ENCODE measurements around the gene ASAP2.
"Not testable (repeated sequence)": the region's sequence is repeated elsewhere in the genome, so short reads cannot be mapped to it uniquely, and the experiment has no call there.

The ASAP2 gene

DNA sequence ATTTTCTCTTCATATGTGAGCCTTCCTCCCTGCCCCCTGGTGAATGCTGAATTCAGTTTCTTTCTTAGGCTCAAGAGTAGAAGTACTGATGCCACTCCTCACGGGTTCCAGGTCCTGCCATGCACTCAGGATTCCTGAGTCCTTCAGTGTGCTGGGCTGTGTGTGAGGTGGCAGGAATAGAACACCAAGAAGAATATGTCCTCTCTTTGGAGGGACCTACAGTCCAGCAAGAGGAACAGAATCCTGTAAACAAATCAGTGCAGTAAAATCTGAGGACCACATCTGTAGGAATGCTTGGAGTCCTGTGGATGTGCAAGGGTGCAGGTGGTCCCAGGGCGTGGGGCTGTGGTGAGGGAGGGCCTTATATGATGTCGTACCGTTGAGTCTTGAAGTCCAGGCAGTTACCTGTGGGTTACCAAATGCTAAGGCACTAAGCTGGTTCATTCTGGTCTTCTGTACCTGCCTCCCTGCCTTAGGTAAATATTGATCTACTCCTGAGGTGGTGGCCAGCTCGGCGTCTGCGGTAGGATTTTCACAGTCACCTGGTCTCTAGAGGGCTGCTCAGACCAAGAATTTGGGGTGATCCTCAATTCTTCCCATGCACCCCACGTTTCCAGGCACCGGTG, 5.5 kb downstream of the ASAP2 start:
- Mint-ChIP-seq H3K4me3 (no peak overlapping the region), H3K9me3 (no peaks in the 10 kb centered on the region), H3K27ac (no peak overlapping the region), H3K4me1 (peaks cover 5% of the 10 kb centered on the region), H3K36me3 (no peaks in the 10 kb centered on the region), H3K27me3 (peaks cover 16% of the 10 kb centered on the region)
- no peak for ATAC-seq (ENCODE audit: low read depth)
- DNase-seq (ENCODE audit: low spot score in 2 of 2), result no peak

DNA sequence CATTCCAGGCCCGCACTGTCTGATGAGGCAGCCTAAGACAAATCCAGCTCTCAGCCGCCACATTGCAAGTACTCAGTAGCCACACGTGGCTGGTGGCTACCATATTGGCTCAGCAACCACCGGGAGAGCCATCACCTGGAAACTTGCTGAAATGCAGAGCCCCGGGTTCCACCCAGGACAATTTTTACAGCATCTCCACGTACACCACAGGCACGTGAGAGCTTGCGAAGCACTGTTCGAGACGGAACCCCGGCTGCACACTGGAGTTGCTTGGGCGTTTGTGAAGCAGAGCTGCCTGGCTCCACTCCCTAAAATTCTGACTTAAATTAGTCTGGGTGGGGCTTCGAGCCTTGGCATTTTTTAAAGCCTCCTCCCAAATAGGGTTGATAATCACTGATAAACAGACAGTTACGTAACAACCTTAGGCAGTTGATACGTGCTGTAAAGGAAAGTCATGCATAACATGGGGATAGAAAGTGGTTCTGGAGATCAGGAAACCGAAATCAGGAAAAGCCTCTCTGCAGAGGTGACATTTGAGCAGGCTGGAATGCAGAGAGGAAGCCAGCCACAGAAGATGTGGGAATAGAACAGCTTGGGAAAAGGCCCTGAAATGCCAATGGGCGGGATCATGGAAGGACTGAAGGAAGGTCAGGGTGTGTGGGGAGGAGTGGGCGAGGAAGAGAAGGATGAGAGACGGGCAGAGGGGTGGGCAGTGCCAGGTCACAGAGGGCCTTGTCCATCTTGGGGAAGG, 6.2 kb downstream of the ASAP2 start:
- Mint-ChIP-seq H3K4me1 (peaks cover 3% of the 10 kb centered on the region), H3K36me3 (no peaks in the 10 kb centered on the region), H3K9me3 (no peaks in the 10 kb centered on the region), H3K27ac (no peak overlapping the region), H3K4me3 (no peak overlapping the region), H3K27me3 (peaks cover 17% of the 10 kb centered on the region)
- ATAC-seq (ENCODE audit: low read depth), result no peak
- no peak for DNase-seq (ENCODE audit: low spot score in 2 of 2)

DNA sequence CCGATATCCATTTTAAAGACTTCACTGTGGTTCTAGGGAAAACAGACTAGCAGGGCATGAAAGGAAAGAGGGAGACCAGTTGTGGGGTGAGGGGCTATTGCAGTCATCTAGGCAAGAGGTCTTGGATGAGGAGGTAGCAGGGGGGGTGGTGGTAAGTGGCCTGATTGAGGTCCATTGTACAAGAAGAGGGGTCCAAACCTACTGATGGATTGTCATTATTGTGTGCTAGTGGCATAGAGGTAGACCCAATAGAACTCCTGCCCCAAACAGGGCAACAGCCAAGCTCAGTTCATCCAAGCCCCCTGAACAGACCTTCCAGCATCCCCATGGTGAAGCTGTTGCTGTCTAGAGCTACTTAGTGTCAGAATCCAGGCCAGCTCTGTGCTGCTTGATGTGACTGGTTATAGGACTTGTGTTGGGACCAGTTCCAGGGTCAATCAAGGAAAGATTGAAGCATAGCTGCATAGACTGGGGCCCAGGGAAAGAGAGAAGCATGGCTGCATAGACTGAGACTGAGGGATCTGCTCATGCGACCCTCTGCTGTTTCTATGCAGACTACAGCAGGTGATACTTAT, 7.0 kb downstream of the ASAP2 start:
- Mint-ChIP-seq H3K4me1 (no peaks in the 10 kb centered on the region), H3K4me3 (no peak overlapping the region), H3K9me3 (no peaks in the 10 kb centered on the region), H3K27me3 (peaks cover 17% of the 10 kb centered on the region), H3K36me3 (no peaks in the 10 kb centered on the region), H3K27ac (no peak overlapping the region)
- ATAC-seq (ENCODE audit: low read depth), result no peak
- no peak for DNase-seq (ENCODE audit: low spot score in 2 of 2)

DNA sequence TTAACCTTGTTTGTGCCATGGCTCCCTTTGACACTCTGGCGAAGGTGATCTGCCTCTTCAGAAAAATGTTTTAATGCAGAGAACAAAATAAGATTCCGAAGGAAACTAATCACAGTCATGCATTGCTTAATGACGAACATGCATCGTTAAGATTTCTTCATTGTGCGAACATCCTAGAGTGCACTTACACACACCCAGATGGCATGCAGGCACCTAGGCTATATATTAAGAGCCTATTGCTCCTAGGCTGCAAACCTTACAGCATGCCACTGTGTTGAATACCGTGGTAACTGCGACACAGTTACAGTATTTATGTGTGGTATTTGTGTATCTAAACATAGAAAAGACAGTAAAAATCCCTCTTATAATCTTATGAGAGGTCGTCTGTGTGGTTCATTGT, 8.3 kb downstream of the ASAP2 start:
- DNase-seq (ENCODE audit: low spot score in 2 of 2) (no peak), ATAC-seq (ENCODE audit: low read depth) (no peak)
- Mint-ChIP-seq H3K9me3 (no peaks in the 10 kb centered on the region), H3K36me3 (no peaks in the 10 kb centered on the region), H3K27ac (no peak overlapping the region), H3K4me1 (no peaks in the 10 kb centered on the region), H3K4me3 (no peak overlapping the region), H3K27me3 (peaks cover 17% of the 10 kb centered on the region)

DNA sequence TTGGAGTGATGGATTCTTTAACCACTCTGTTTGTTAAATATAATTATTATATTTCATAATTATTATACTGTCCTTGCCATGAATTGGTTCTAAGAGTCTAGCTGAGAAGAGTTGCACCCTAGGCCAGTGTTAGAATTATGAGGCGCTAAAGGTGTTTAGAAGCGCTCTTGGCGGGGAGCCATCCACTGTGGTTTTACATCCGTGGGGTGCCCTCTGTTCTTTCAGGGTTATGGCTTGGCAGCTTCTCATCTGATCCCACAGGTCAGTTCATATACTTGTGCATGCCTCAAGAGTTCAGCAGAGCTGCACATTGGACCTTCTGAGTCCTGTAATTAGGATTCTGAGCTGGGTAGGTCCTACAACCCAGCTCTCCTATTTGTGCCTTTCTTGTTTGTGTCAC, 9.1 kb downstream of the ASAP2 start:
- no peak for DNase-seq (ENCODE audit: low spot score in 2 of 2)
- Mint-ChIP-seq H3K4me3 (no peak overlapping the region), H3K27me3 (peaks cover 13% of the 10 kb centered on the region), H3K9me3 (no peaks in the 10 kb centered on the region), H3K27ac (no peak overlapping the region), H3K36me3 (no peaks in the 10 kb centered on the region), H3K4me1 (no peaks in the 10 kb centered on the region)
- no peak for ATAC-seq (ENCODE audit: low read depth)

DNA sequence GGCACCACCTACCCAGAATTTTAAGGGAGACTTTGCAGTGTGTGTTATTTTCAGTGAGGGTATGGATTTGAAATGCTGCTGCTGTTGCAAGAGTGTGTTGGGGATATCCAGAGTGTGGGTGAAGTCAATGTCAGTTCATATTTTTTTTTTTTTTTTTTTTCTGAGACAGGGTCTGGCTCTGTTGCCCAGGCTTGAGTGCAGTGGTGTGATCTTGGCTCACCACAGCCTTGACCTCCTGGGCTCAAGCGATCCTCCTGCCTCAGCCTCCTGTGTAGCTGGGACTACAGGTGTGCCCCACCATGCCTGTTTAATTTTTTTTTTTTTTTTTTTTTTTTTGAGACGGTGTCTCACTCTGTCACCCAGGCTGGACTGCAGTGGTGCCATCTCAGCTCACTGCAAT, 9.5 kb downstream of the ASAP2 start:
- ATAC-seq (ENCODE audit: low read depth); DNase-seq (ENCODE audit: low spot score in 2 of 2); H3K4me1 Mint-ChIP-seq; H3K36me3 Mint-ChIP-seq; H3K27ac Mint-ChIP-seq; H3K4me3 Mint-ChIP-seq; H3K9me3 Mint-ChIP-seq: not testable (repeated sequence)
- H3K27me3 Mint-ChIP-seq, result peaks cover 13% of the 10 kb centered on the region

DNA sequence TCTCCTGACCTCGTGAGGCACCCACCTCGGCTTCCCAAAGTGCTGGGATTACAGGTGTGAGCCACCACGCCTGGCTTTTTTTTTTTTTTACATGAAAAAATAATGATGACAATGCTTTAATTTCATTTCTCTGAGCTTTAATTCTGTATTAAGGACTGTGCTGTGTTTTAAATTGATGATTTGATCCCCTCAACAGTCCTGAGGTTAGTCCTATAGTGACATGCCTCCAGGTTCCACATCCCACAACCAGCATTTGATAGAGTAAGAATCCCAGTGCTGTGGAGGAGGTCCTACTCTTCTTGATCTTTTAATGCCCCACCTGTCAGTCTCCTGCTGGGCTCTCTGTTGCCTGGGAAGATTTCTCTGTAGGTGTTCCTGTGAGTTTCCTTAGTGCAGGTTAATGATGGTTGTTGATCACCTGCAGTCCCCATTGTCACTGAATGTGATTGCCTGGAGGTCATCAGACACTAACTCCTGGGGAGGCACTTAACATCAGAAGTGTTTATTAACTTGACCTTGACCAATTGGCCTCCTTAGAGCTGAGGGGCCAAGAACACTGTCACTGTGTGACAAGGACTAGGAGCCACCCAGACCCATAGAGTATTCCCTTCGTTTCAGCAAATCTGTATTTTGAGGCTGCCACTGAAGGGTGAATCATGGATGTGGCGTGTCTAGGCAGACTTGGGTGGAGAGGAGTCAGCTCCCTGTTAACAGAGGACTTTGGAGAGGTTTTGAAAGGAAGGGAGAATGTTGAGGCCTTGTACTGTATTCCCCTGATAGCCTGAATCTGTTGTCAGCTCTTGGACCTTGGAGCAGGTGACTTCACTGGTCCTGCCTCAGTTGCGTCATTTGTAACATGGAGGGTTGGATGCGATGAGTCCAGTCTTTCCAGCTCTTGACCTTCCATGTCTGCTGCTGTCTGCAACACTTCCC, 11.5 kb downstream of the ASAP2 start:
- Mint-ChIP-seq H3K9me3 (no peaks in the 10 kb centered on the region), H3K4me1 (no peaks in the 10 kb centered on the region), H3K27ac (no peak overlapping the region), H3K36me3 (no peaks in the 10 kb centered on the region), H3K27me3 (peaks cover 10% of the 10 kb centered on the region), H3K4me3 (no peak overlapping the region)
- no peak for DNase-seq (ENCODE audit: low spot score in 2 of 2)
- ATAC-seq (ENCODE audit: low read depth), result no peak

DNA sequence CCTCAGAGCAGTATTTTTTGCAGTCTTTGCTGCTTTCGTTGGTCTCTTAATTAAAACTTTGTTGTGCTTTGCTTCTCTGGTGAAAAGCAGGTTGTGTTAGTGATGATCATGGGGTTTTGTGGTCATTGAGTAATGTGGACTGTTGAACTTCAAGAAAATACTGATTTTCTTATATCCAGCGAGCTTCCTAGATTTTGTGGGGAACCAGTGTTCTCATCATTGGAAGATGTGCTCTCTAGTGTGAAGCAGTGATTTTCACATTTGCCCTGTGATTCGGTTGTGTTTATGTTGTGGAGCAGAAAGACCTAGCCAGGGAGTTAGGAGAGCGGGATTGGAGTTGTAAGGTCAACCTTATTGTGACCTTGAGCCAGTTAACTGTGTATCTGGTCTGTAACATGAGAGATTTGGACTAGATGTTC, 12.4 kb downstream of the ASAP2 start:
- no peak overlapping the region for H3K4me3 Mint-ChIP-seq
- DNase-seq (ENCODE audit: low spot score in 2 of 2) (no peak), ATAC-seq (ENCODE audit: low read depth) (no peak)
- H3K27ac Mint-ChIP-seq, result no peak overlapping the region
- no peaks in the 10 kb centered on the region for H3K9me3 Mint-ChIP-seq
- peaks cover 7% of the 10 kb centered on the region for H3K27me3 Mint-ChIP-seq
- no peaks in the 10 kb centered on the region for H3K4me1 Mint-ChIP-seq
- no peaks in the 10 kb centered on the region for H3K36me3 Mint-ChIP-seq

DNA sequence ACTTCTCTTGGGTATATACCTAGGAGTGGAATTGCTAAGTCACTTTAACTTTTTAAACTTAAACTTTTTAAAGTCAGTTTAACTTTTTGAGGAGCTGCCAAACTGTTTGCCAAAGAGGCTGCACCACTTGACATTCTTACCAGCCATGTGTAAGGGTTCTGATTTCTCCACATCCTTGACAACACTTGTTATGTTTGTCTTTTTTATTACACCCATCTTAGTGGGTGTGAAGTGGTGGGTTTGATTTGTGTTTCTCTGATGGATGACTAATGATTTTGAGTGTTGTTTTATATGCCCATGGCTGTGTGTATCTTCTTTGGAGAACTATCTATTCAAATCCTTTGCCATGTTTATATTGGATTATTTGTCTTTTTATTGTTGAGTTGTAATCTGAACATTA, 13.6 kb downstream of the ASAP2 start:
- no peaks in the 10 kb centered on the region for H3K36me3 Mint-ChIP-seq

DNA sequence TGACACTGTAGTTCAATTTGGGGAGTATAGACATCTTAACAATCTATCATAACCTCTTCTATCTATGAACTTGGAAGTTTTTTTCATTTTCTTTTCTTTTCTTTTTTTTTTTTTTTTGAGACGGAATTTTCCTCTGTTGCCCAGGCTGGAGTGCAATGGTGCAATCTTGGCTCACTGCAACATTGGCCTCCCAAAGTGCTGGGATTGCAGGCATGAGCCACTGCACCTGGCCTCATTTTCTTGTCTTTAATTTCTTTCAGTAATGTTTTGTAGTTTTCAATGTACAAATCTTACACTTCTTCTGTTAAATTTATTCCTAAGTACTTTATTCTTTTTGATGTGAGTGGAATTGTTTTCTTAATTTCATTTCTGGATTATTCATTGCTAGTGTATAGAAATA, 14.6 kb downstream of the ASAP2 start:
- Mint-ChIP-seq H3K4me3 (no peak overlapping the region), H3K9me3 (no peaks in the 10 kb centered on the region), H3K36me3 (no peaks in the 10 kb centered on the region), H3K27ac (no peak overlapping the region), H3K4me1 (no peaks in the 10 kb centered on the region), H3K27me3 (peaks cover 11% of the 10 kb centered on the region)
- ATAC-seq (ENCODE audit: low read depth) (no peak), DNase-seq (ENCODE audit: low spot score in 2 of 2) (no peak)

More for the DNA sequence above, 13.6 kb downstream of the ASAP2 start:
- H3K27ac Mint-ChIP-seq, result no peak overlapping the region
- no peak overlapping the region for H3K4me3 Mint-ChIP-seq
- ATAC-seq (ENCODE audit: low read depth) (no peak), DNase-seq (ENCODE audit: low spot score in 2 of 2) (no peak)
- H3K9me3 Mint-ChIP-seq, result no peaks in the 10 kb centered on the region
- H3K27me3 Mint-ChIP-seq, result peaks cover 7% of the 10 kb centered on the region
- H3K4me1 Mint-ChIP-seq, result no peaks in the 10 kb centered on the region

DNA sequence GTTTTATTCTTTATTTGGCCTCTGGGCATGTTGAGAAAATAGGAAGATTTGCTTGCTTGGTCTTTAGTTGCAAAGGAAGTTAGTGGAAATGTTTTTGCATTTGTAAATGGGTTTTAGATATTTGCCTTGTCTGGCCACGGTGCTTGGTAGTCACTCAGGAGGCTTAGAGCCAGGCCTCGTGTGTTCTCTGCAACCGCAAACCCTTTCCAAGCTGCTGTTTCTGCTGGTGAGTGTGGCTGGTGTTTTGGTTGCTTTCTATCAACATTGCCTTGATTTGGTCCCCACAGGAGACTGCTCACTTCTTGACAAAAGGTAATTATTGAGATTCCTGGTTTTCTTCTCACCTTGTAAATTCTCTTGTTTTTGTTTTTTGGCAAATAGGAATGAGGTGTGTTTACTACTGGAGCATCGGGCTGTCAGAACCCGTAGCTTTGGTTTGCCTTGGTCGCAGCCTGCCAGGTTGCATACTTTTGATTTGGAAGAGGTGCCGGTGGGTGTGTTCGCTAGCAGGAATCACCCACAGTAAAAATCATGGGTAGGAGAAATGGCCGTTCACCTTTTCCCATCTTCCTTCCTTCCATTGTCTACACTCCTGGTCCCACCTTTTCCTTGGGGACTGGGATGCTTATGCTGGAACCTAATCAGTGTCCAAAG, 15.8 kb downstream of the ASAP2 start:
- peaks cover 11% of the 10 kb centered on the region for H3K27me3 Mint-ChIP-seq
- H3K4me3 Mint-ChIP-seq, result no peak overlapping the region
- H3K4me1 Mint-ChIP-seq, result no peaks in the 10 kb centered on the region
- no peaks in the 10 kb centered on the region for H3K9me3 Mint-ChIP-seq
- ATAC-seq (ENCODE audit: low read depth), result no peak
- H3K27ac Mint-ChIP-seq, result no peak overlapping the region
- no peaks in the 10 kb centered on the region for H3K36me3 Mint-ChIP-seq
- no peak for DNase-seq (ENCODE audit: low spot score in 2 of 2)

DNA sequence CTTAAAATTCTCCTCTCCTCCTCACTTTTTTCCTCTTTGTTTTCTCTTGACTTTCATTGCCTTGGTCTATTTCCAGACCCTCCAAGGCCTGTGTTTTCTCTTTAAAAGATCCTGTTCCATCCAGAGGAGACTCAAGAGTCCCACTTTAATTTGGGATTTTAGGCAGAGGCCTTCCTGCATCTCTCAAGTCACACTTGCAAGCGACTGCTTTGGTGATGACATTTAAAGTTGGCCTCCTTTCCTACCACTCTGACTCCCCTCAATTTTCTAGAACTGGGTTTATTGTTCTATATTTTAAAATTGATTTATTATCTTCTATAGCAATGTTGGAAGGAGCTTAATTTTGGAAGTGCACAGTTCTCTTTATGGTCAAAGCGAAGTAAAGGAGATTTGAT, 16.3 kb downstream of the ASAP2 start:
- DNase-seq (ENCODE audit: low spot score in 2 of 2) (no peak), ATAC-seq (ENCODE audit: low read depth) (no peak)
- Mint-ChIP-seq H3K27ac (no peak overlapping the region), H3K36me3 (no peaks in the 10 kb centered on the region), H3K27me3 (peaks cover 10% of the 10 kb centered on the region), H3K4me1 (no peaks in the 10 kb centered on the region), H3K4me3 (no peak overlapping the region), H3K9me3 (no peaks in the 10 kb centered on the region)

DNA sequence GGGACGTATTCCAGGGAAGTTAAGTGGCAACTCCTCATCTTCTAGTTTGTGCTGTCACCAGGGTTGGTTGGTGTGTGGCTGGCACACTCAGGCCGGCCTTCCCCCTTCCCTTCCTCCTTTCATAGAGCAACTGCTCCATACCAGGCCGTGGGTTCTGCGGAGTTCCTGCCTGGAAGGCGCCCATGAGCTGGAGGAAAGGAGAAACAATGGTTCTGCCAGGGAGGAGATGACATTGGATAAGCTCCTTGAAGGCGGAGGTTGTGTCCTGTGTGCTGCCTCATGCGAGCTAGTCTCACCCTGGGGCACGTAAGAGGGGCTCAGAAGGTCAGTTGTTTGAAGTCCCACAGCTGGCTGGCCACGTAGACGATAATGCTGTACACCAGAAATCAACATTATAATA, 19.2 kb downstream of the ASAP2 start:
- no peak overlapping the region for H3K27ac Mint-ChIP-seq
- no peaks in the 10 kb centered on the region for H3K36me3 Mint-ChIP-seq
- no peak for DNase-seq (ENCODE audit: low spot score in 2 of 2)
- ATAC-seq (ENCODE audit: low read depth), result no peak
- no peaks in the 10 kb centered on the region for H3K9me3 Mint-ChIP-seq
- no peaks in the 10 kb centered on the region for H3K4me1 Mint-ChIP-seq
- H3K4me3 Mint-ChIP-seq, result no peak overlapping the region
- H3K27me3 Mint-ChIP-seq, result peaks cover 14% of the 10 kb centered on the region
